COR-L47 (cell line): Measurements from ENCODE around the gene FANCF.
"Not testable (repeated sequence)": the region's sequence is repeated elsewhere in the genome, so short reads cannot be mapped to it uniquely, and the experiment has no call there.

ENCODE experiments used
- DNase-seq: peaks from one replicate; lab custom pipeline; 2025; lab: John Stamatoyannopoulos, UW

FANCF gene, protein sequence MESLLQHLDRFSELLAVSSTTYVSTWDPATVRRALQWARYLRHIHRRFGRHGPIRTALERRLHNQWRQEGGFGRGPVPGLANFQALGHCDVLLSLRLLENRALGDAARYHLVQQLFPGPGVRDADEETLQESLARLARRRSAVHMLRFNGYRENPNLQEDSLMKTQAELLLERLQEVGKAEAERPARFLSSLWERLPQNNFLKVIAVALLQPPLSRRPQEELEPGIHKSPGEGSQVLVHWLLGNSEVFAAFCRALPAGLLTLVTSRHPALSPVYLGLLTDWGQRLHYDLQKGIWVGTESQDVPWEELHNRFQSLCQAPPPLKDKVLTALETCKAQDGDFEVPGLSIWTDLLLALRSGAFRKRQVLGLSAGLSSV

GRCh38 chr11:22625448-22626287 is at the start of gene FANCF:
FANCF (minus strand) TSS chr11:22625823; CDS start chr11:22625810, 13 bp downstream.
- peak; percentile 96 for DNase-seq

DNA sequence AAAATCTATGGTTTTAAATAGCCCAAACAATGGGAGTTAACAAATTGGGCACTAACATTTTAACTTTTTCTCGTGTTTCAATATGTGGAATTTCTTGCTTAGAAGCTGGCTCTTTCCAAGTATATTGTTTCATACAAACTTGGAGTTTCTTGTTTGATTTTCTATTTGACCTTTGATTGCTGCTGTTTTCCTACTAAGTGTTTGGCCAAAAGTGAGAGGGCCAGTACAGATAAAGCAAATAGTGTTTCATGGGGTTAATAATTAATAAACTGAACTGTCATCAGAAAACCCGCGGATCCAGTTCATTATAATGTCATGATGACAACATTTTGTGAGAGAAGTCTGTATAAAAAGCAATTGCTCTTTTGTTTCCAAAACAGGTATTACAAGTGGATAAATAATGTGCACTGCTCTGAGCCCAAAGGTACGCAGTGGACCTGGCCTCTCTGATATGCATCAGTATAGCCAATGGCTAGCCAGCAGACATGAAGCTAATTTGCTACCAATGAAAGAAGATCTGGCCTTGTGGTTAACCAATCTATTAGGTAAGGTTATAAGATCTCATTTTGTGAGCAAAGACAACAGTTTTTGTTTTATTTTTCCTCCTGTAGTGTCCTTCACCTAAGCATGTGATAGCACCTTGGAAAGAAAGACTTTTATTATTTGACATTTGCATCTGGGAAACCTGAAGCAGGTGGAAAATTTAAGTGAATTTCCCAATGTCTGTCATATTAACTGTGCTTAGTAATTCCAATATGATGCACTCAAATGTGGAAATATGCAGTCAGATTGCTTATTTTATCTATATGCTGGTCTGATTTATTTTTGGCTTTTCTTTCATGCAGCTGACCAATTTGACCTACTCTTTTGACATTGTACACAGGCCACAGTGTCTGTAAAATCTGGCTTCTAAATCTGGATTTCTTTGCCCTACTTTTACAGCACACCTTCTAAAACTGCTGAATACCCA is 49.1 kb upstream of the FANCF start:
- DNase-seq, result no peak

DNA sequence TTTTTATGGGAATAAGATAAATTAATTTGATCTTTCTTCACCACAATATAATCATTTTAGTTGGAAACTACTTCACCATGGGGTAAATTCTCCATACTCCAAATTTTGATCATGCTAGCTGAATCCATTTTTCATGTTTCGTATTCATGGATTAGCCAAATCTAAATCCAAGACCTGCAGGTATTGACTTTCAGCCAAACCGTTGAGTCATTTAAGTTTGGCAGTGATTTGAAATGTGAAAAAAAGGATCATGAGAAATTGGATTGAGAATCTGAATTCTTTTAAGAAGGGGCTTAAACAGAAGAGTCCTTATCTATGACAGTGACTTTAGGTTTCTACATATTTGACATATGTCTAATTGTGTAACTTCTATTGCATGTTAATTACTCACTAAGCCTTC is 46.1 kb upstream of the FANCF start:
- DNase-seq, result no peak

GRCh38 chr11:22670830-22671229 is 45.2 kb upstream of the FANCF start:
- DNase-seq, result no peak

- DNase-seq, result no peak
Observed at GRCh38 chr11:22669368-22669767, 43.7 kb upstream of the FANCF start.

GRCh38 chr11:22668005-22668796 is 42.6 kb upstream of the FANCF start:
- no peak for DNase-seq

GRCh38 chr11:22666688-22667439 is 41.2 kb upstream of the FANCF start:
- DNase-seq, result no peak

DNA sequence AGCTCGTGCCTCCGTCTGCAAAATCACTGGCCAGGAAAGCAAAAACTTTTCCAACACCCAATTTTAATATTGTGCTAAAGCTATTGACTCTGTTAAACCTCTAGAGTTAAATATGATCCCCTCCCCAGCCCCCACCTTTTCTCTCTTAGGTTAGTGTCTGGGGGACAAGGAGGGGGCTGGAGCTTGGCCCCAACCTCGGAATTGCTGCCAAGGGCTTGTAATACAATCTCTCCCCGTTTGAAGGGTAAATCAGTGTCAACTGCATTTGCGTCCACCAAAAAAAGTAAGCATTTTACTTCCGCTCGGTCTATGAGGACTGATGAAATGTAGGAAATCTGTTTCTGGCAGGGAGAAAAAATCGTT is 40.7 kb upstream of the FANCF start, which contains the start of gene GAS2:
GAS2 (plus strand) TSS at position 287 of the 363 bp plus-strand sequence. CDS start 8,259 bp downstream, outside the sequence.
- DNase-seq, result no peak

DNA sequence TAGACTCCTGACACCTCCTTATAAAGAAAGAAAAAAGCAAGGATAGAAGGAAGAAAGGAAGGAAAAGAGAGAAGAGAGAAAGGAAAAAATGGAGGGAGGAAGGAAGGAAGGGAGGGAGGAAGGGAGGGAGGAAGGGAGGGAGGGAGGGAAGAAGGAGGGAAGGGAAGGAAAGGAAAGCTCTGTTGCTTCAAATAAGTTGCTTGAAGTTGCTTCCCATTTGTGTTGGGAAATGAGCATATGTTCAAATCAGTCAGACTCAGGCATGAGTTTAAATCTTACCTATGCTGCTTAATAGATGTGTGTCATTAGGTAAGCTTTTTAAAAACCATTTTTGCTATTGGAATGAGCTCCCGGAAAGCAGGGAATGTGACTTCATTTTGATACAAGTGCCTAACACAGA is 34.2 kb upstream of the FANCF start:
- DNase-seq, result no peak

GRCh38 chr11:22657101-22657694 is 31.6 kb upstream of the FANCF start:
- DNase-seq, result no peak

DNA sequence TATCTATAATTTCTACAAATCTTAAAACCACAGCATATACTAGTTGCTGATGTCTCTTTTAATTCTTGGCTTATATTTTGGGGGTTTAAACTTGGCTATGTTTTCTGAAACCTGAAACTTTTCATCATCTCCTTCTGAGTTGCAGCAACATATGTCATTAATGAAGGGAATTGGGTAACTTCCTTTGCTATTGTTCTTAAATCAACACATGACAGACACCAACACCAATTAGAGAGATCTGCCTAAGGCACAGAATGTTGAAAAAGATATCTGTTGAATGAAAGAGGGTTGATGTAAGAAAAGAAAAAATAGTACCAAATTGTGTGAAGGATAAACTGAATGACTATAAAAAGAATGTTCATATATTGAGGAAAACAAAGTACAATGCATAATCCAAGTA is 30.5 kb upstream of the FANCF start:
- DNase-seq, result no peak

DNA sequence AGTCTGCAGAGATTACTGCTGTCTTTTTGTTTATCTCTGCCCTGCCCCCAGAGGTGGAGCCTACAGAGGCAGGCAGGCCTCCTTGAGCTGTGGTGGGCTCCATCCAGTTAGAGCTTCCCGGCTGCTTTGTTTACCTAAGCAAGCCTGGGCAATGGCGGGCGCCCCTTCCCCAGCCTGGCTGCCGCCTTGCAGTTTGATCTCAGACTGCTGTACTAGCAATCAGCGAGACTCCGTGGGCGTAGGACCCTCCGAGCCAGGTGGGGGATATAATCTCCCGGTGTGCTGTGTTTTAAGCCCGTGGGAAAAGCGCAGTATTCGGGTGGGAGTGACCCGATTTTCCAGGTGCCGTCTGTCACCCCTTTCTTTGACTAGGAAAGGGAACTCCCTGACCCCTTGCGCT is 26.7 kb upstream of the FANCF start:
- DNase-seq, result not testable (repeated sequence)

DNA sequence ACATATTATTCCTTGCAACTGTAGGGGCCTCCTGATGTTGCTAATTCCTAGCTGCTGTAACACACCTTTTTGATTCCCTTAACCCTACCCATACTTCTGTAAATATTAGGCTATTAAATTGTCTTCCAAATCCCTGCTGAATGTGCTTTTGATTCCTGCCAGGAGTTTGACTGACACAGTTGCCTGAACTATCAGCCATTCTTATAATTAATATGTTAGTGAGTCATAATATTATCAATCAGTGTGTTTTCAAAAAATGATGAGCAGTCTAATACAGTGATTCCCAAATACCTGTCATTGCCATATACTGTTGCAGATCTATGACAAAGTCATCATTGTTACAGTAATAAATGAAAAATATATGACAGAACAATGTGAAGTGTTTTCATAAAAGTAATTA is 15.9 kb upstream of the FANCF start:
- DNase-seq, result no peak

DNA sequence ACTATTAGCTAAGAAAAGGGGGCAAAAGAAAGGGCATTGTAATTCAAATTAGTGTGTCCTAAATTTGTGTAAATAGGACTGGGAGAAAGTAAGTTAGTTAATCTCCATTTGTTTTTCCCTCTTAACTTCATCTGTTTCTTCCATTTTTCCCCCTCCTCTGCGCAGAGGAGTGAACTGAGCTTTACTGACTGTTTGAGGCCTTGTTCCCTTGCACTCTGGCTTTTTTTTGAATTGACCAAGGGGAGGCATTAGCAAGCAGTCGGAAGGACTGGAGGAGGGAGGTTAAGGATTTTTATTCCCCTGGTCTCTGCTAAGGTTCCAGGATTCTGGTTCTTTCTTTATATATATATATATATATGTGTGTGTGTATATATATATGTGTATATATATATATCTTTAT is 15.2 kb upstream of the FANCF start:
- no peak for DNase-seq

- no peak for DNase-seq
Observed at GRCh38 chr11:22635689-22636088, 10.1 kb upstream of the FANCF start.

GRCh38 chr11:22634897-22635629 is 9.4 kb upstream of the FANCF start:
- DNase-seq, result peak; percentile 25

DNA sequence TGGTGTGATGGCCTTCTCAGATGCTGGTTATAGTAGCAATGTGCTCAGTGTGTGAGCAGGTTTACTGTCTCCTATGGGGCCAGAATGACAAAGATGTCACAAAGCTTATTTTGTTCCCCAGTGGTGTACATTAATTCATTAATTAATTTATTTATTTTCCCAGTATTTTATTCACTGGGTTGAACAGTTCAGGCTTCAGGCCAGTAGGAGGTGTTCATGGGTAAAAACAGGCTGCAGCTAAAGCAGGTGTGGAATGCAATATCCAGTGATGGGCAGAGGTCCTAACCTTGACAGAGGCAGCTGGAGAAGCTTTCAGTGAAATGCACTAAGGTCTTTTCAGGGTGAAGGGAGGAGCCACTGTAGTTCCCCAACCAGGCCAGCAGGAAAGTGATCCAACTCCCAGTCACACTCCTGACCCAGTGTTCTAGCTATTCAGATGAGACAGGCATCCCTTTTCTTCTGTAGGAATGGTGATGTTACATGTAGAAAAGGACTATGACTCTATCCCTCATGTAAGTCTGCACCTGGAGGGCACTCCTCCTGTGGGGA is 7.8 kb upstream of the FANCF start:
- no peak for DNase-seq

DNA sequence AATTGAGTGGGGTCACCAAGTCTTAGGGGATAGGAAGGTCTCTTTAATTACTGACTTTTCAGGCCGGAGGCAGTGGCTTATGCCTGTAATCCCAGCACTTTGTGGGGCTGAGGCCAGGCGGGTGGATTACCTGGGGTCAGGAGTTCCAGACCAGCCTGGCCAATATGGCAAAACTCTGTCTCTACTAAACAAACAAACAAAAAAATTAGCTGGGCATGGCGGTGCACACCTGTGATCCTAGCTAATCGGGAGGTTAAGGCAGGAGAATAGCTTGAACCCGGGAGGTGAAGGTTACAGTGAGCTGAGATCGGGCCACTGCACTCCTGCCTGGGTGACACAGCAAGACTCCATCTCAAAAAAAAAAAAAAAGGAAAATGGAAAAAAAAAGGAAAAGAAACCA is 1.8 kb upstream of the FANCF start:
- no peak for DNase-seq
